WTC11 (cell line): ENCODE results near the gene CACNA2D3. TPM values are rescaled to one million over a fixed set of nuclear protein-coding genes. Genes with fewer than 3 reads are reported as not detected.
"Not testable (repeated sequence)": the region's sequence is repeated elsewhere in the genome, so short reads cannot be mapped to it uniquely, and the experiment has no call there.

Source experiments
- ATAC-seq: fragments of 200-7000 bp; cut with Tn5 transposase; 2 replicates; pipeline ENCODE4 v1.10.0; 2021; ENCODE audit warnings: mild to moderate bottlenecking, moderate library complexity
- CTCF ChIA-PET: fragments of 300-600 bp; sonication (Branson Sonifier 250); formaldehyde crosslinking; loops from one replicate; lab custom pipeline; 2021; ENCODE audit warnings: antibody characterized with exemption; lab: Charles Lee
- POLR2A ChIA-PET: fragments of 350-600 bp; sonication (Branson Sonifier 250); formaldehyde crosslinking; loops from one replicate; lab custom pipeline; 2021; ENCODE audit warnings: antibody characterized with exemption; lab: Charles Lee
- DNase-seq: peaks from one replicate; pipeline ENCODE4 v3.0.0; 2021; ENCODE audit warnings: low spot score
- H3K27ac Mint-ChIP-seq: 2 replicates; pipeline ENCODE4 v1.8.0; 2021; ENCODE audit warnings: mixed read lengths
- H3K27me3 Mint-ChIP-seq: 2 replicates; pipeline ENCODE4 v1.8.0; 2021; ENCODE audit warnings: low read depth, mild to moderate bottlenecking, moderate library complexity, mixed read lengths
- H3K36me3 Mint-ChIP-seq: 2 replicates; pipeline ENCODE4 v1.8.0; 2021; ENCODE audit warnings: mixed read lengths
- H3K4me1 Mint-ChIP-seq: 2 replicates; pipeline ENCODE4 v1.8.0; 2022; ENCODE audit warnings: mixed read lengths
- H3K4me3 Mint-ChIP-seq: 2 replicates; pipeline ENCODE4 v1.8.0; 2021; ENCODE audit warnings: mild to moderate bottlenecking, moderate library complexity, mixed read lengths
- H3K9me3 Mint-ChIP-seq: 2 replicates; pipeline ENCODE4 v1.8.0; 2021; ENCODE audit warnings: mixed read lengths
- ATF1 ChIP-seq: sonication (generic); formaldehyde crosslinking; IDR thresholded peaks from 2 replicates; pipeline ENCODE4 v1.8.1; 2023; ENCODE audit warnings: mild to moderate bottlenecking, moderate library complexity, missing genetic modification reagents
- E2F1 ChIP-seq: sonication (generic); formaldehyde crosslinking; IDR thresholded peaks from 2 replicates; pipeline ENCODE4 v1.8.0; 2022; ENCODE audit warnings: mild to moderate bottlenecking, missing genetic modification reagents
- E2F4 ChIP-seq: sonication (generic); formaldehyde crosslinking; IDR thresholded peaks from 2 replicates; pipeline ENCODE4 v1.8.1; 2022; ENCODE audit warnings: low read depth, mild to moderate bottlenecking, moderate library complexity, missing genetic modification reagents, borderline replicate concordance
- FOXJ3 ChIP-seq: sonication (generic); formaldehyde crosslinking; IDR thresholded peaks from 2 replicates; pipeline ENCODE4 v1.9.0; 2021; ENCODE audit warnings: missing genetic modification reagents, mild to moderate bottlenecking, borderline replicate concordance
- FOXK1 ChIP-seq: sonication (generic); formaldehyde crosslinking; IDR thresholded peaks from 2 replicates; pipeline ENCODE4 v1.8.0; 2022; ENCODE audit warnings: mild to moderate bottlenecking, moderate library complexity, missing genetic modification reagents
- JUN ChIP-seq: sonication (generic); formaldehyde crosslinking; IDR thresholded peaks from 2 replicates; pipeline ENCODE4 v1.8.0; 2023; ENCODE audit warnings: mild to moderate bottlenecking, missing genetic modification reagents
- MLX ChIP-seq: sonication (generic); formaldehyde crosslinking; IDR thresholded peaks from 2 replicates; pipeline ENCODE4 v1.8.1; 2023; ENCODE audit warnings: mild to moderate bottlenecking, missing genetic modification reagents, moderate library complexity
- MXD4 ChIP-seq: fragments of 250-450 bp; sonication (Bioruptor Pico); IDR thresholded peaks from 2 replicates; pipeline ENCODE4 v1.8.0; 2021; ENCODE audit warnings: mild to moderate bottlenecking, moderate library complexity, borderline replicate concordance
- NFE2L1 ChIP-seq: sonication (generic); formaldehyde crosslinking; IDR thresholded peaks from 2 replicates; pipeline ENCODE4 v1.8.1; 2023; ENCODE audit warnings: missing genetic modification reagents
- STAT6 ChIP-seq: sonication (generic); formaldehyde crosslinking; conservative IDR thresholded peaks from 2 replicates; pipeline ENCODE4 v1.8.1; 2023; ENCODE audit warnings: mild to moderate bottlenecking, low read depth, missing genetic modification reagents, moderate library complexity
- TEAD4 ChIP-seq: sonication (generic); formaldehyde crosslinking; IDR thresholded peaks from 2 replicates; pipeline ENCODE4 v1.8.0; 2022; ENCODE audit warnings: mild to moderate bottlenecking, missing genetic modification reagents
- USF1 ChIP-seq: sonication (generic); formaldehyde crosslinking; IDR thresholded peaks from 2 replicates; pipeline ENCODE4 v1.8.0; 2022; ENCODE audit warnings: mild to moderate bottlenecking, missing genetic modification reagents
- ZBTB21 ChIP-seq: sonication (generic); formaldehyde crosslinking; IDR thresholded peaks from 2 replicates; pipeline ENCODE4 v1.8.1; 2023; ENCODE audit warnings: mild to moderate bottlenecking, missing genetic modification reagents, borderline replicate concordance
- ZNF232 ChIP-seq: sonication (generic); formaldehyde crosslinking; IDR thresholded peaks from 2 replicates; pipeline ENCODE4 v1.8.0; 2022; ENCODE audit warnings: mild to moderate bottlenecking, missing genetic modification reagents
- ZNF396 ChIP-seq: fragments of 250-450 bp; sonication (Bioruptor Pico); IDR thresholded peaks from 2 replicates; pipeline ENCODE4 v1.8.0; 2021; ENCODE audit warnings: mild to moderate bottlenecking, moderate library complexity, borderline replicate concordance
- ZNF416 ChIP-seq: fragments of 250-450 bp; sonication (Bioruptor Pico); IDR thresholded peaks from 2 replicates; pipeline ENCODE4 v1.9.0; 2021; ENCODE audit warnings: mild to moderate bottlenecking, inconsistent platforms
- ZNF532 ChIP-seq: fragments of 250-450 bp; sonication (Bioruptor Pico); IDR thresholded peaks from 2 replicates; pipeline ENCODE4 v1.9.0; 2021; ENCODE audit warnings: mild to moderate bottlenecking, borderline replicate concordance
- total RNA-seq: library from RNA; stranded (reverse); gene quantifications from 3 replicates; pipeline ENCODE4 v1.2.3, GENCODE V29; 2021

Gene CACNA2D3
- total RNA-seq, 1 experiment from 2014 or later: 5.0 TPM

- POLR2A ChIA-PET: no interaction called here
- H3K4me1 Mint-ChIP-seq: peaks cover 5% of the 10 kb centered on the region
- no peak overlapping the region for H3K27ac Mint-ChIP-seq
- no peak for ATAC-seq
- CTCF ChIA-PET: no interaction called here
- no peaks in the 10 kb centered on the region for H3K36me3 Mint-ChIP-seq
- no peak for DNase-seq
- TF ChIP-seq TEAD4: no peak
- no peak for TF ChIP-seq MXD4
- TF ChIP-seq ZNF232: no peak
- TF ChIP-seq USF1: no peak
- TF ChIP-seq ZNF416 (CRISPR knock-in tag): no peak
- TF ChIP-seq NFE2L1 (CRISPR knock-in tag): no peak
- no peak for TF ChIP-seq E2F1 (CRISPR knock-in tag)
- no peak for TF ChIP-seq JUN
- no peak for TF ChIP-seq ZNF532 (CRISPR knock-in tag)
- H3K9me3 Mint-ChIP-seq: no peaks in the 10 kb centered on the region
- H3K27me3 Mint-ChIP-seq: 0 out of 2 replicates have a peak, but pooled peaks cover 4% of the 10 kb centered on the region
- no peak overlapping the region for H3K4me3 Mint-ChIP-seq
These were observed 984.8 kb downstream of the CACNA2D3 start for GRCh38 chr3:55107187-55107586.

GRCh38 chr3:55111906-55112305 is 989.6 kb downstream of the CACNA2D3 start:
- H3K4me1 Mint-ChIP-seq, H3K4me3 Mint-ChIP-seq, ATAC-seq, H3K27ac Mint-ChIP-seq, POLR2A ChIA-PET, H3K36me3 Mint-ChIP-seq, H3K27me3 Mint-ChIP-seq, CTCF ChIA-PET, DNase-seq: not testable (repeated sequence)
- peaks cover 19% of the 10 kb centered on the region for H3K9me3 Mint-ChIP-seq

GRCh38 chr3:55118451-55118850 is 996.1 kb downstream of the CACNA2D3 start:
- Mint-ChIP-seq H3K36me3 (no peaks in the 10 kb centered on the region), H3K27ac (no peak overlapping the region), H3K9me3 (peaks cover 12% of the 10 kb centered on the region; the same call in 1 of the 2 replicates), H3K27me3 (0 out of 2 replicates have a peak, but pooled peaks cover 2% of the 10 kb centered on the region)
- DNase-seq: no peak
- TF ChIP-seq MLX: no peak
- TF ChIP-seq, all 79 proteins: peak for 0
- ATAC-seq: no peak
- ChIA-PET POLR2A (no interaction called here), CTCF (no interaction called here)
- Mint-ChIP-seq H3K4me3 (no peak overlapping the region), H3K4me1 (no peaks in the 10 kb centered on the region)

GRCh38 chr3:55119268-55119667 is 996.9 kb downstream of the CACNA2D3 start:
- ATAC-seq (no peak), DNase-seq (no peak)
- 0 out of 2 replicates have a peak, but pooled peaks cover 2% of the 10 kb centered on the region for H3K27me3 Mint-ChIP-seq
- no peaks in the 10 kb centered on the region for H3K4me1 Mint-ChIP-seq
- POLR2A ChIA-PET: no interaction called here
- H3K27ac Mint-ChIP-seq: no peak overlapping the region
- no peaks in the 10 kb centered on the region for H3K36me3 Mint-ChIP-seq
- H3K9me3 Mint-ChIP-seq: 0 out of 2 replicates have a peak, but pooled peaks cover 7% of the 10 kb centered on the region
- no peak overlapping the region for H3K4me3 Mint-ChIP-seq
- CTCF ChIA-PET: no interaction called here
- TF ChIP-seq ZBTB21 (CRISPR knock-in tag): no peak
- no peak for TF ChIP-seq STAT6
- no peak for TF ChIP-seq FOXK1
- TF ChIP-seq E2F4 (CRISPR knock-in tag): no peak
- no peak for TF ChIP-seq ZNF396 (CRISPR knock-in tag)
- TF ChIP-seq ATF1 (CRISPR knock-in tag): no peak
- TF ChIP-seq FOXJ3 (CRISPR knock-in tag): no peak
